ENCODE measurements around the gene DCP2.

DCP2 gene

DNA sequence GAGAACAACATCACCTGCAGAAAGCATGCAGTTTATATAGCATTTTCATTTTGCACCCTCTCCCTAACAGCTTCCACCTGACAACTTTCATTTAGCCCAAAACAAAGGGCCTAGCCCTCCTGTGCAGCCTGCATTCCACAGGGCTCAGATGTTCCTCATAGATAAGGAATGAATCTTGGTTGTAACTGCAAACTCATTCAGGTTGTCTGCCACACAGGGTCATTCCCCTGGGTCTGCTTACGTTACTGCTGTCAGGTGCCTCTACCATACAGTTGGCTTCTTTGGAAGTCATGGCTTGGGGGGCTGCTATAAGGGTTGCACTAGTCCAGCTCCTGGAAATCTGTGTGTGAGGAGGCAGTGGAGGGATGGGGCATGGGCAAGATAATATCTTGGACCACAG, 2.7 kb upstream of the DCP2 start:
- Histone ChIP-seq H3K9ac (ENCODE audit: low read length) (no peak overlapping the region), H3K27ac (ENCODE audit: low read depth, low read length) (no peak overlapping the region), H3K4me2 (ENCODE audit: low read depth, low read length, poor library complexity, severe bottlenecking) (no peak overlapping the region), H4K20me1 (ENCODE audit: low read depth, low read length) (0 out of 2 replicates have a peak, but pooled peaks cover 8% of the 10 kb centered on the region), H3F3A (ENCODE audit: insufficient read depth) (0 out of 2 replicates have a peak, but pooled peaks cover 4% of the 10 kb centered on the region), H3K9me3 (ENCODE audit: insufficient read depth, low read length) (no peaks in the 10 kb centered on the region), H3K27me3 (ENCODE audit: low read length) (no peaks in the 10 kb centered on the region), H3K79me2 (ENCODE audit: insufficient read depth, low read length) (peaks cover 21% of the 10 kb centered on the region), H3K4me3 (ENCODE audit: insufficient read depth, low read length, poor library complexity, severe bottlenecking) (no peak overlapping the region), H3K36me3 (ENCODE audit: low read length) (0 out of 2 replicates have a peak, but pooled peaks cover 3% of the 10 kb centered on the region), H3K9me2 (replicated peaks; ENCODE audit: insufficient read depth, low read length) (no peaks in the 10 kb centered on the region), H2AFZ (ENCODE audit: low read depth, low read length, severe bottlenecking) (no peak overlapping the region)
- no peak for TF ChIP-seq EZH2phosphoT487 (conservative IDR thresholded peaks at IDR 0.05; ENCODE audit: low read length)
- TF ChIP-seq, protein P1, sequence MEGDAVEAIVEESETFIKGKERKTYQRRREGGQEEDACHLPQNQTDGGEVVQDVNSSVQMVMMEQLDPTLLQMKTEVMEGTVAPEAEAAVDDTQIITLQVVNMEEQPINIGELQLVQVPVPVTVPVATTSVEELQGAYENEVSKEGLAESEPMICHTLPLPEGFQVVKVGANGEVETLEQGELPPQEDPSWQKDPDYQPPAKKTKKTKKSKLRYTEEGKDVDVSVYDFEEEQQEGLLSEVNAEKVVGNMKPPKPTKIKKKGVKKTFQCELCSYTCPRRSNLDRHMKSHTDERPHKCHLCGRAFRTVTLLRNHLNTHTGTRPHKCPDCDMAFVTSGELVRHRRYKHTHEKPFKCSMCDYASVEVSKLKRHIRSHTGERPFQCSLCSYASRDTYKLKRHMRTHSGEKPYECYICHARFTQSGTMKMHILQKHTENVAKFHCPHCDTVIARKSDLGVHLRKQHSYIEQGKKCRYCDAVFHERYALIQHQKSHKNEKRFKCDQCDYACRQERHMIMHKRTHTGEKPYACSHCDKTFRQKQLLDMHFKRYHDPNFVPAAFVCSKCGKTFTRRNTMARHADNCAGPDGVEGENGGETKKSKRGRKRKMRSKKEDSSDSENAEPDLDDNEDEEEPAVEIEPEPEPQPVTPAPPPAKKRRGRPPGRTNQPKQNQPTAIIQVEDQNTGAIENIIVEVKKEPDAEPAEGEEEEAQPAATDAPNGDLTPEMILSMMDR (IDR thresholded peaks at IDR 0.05; ENCODE audit: insufficient read depth, low read length, poor library complexity, severe bottlenecking), result no peak

DNA sequence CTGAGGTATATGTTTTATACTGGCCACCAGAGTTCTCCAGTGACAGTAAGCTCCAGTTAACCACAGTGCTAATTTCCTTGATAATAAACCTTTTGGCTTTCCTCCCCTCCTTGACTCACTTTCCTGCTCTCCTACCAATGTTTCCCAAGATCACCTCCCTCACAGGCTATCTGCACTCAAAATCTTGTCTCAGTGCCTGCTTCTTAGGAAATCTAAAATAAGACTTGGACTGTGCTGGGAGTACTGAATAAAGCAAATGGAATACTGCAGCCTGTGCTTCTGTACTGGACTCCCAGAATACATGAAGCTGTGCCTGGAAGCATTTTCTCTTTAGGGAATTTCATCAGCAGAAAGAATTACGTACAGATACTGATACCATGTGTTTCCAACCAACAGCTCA, 1.7 kb upstream of the DCP2 start:
- H3K4me2 ChIP-seq (ENCODE audit: low read depth, low read length, poor library complexity, severe bottlenecking), result no peak overlapping the region
- no peak for TF ChIP-seq EZH2phosphoT487 (conservative IDR thresholded peaks at IDR 0.05; ENCODE audit: low read length)
- TF ChIP-seq, protein P1 (IDR thresholded peaks at IDR 0.05; ENCODE audit: insufficient read depth, low read length, poor library complexity, severe bottlenecking), result no peak
- H3F3A ChIP-seq (ENCODE audit: insufficient read depth), result 0 out of 2 replicates have a peak, but pooled peaks cover 4% of the 10 kb centered on the region
- no peak overlapping the region for H3K4me3 ChIP-seq (ENCODE audit: insufficient read depth, low read length, poor library complexity, severe bottlenecking)
- H3K27ac ChIP-seq (ENCODE audit: low read depth, low read length), result no peak overlapping the region
- no peaks in the 10 kb centered on the region for H3K9me2 ChIP-seq (replicated peaks; ENCODE audit: insufficient read depth, low read length)
- H2AFZ ChIP-seq (ENCODE audit: low read depth, low read length, severe bottlenecking), result peak overlapping the region; percentile 57
- H3K27me3 ChIP-seq (ENCODE audit: low read length), result no peaks in the 10 kb centered on the region
- H3K9ac ChIP-seq (ENCODE audit: low read length), result no peak overlapping the region
- H4K20me1 ChIP-seq (ENCODE audit: low read depth, low read length), result 0 out of 2 replicates have a peak, but pooled peaks cover 16% of the 10 kb centered on the region
- peaks cover 31% of the 10 kb centered on the region for H3K79me2 ChIP-seq (ENCODE audit: insufficient read depth, low read length)
- 0 out of 2 replicates have a peak, but pooled peaks cover 3% of the 10 kb centered on the region for H3K36me3 ChIP-seq (ENCODE audit: low read length)
- no peaks in the 10 kb centered on the region for H3K9me3 ChIP-seq (ENCODE audit: insufficient read depth, low read length)

DNA sequence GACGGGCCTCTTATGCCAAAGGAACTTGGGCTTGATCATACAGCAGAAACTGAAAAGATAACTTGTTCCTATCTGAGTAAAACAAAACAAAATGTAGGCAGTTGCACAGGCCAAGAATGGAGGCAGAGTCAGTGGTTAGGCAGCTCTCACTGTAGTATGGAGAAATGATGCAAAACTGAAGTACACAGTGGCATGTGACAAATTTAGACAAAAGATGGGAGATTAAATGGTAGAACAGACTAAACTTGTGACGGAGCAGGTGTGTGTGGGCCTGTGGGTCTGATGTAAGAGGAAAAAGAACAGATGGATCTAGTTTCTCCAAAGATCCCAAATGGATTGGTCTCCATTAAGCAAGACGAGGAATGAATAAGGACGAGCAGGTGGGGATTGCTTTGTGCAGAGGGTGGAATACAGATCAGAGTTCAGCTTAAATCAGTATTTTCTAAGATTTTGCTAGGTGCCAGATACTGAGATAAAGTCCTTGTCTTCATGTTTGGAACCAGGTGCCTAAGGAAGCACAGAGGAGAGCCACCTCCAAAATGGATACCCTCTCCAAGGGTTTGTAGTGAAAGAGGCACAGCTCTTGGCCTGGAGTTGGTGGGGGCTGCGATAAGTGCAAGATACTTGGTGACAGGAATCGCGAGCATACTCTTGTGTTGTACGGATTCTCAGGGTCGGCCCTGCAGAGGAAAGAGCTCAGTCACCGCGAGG, 722 bp upstream of the DCP2 start:
- Histone ChIP-seq H3K9me3 (ENCODE audit: insufficient read depth, low read length) (no peaks in the 10 kb centered on the region), H3K9me2 (replicated peaks; ENCODE audit: insufficient read depth, low read length) (no peaks in the 10 kb centered on the region), H2AFZ (ENCODE audit: low read depth, low read length, severe bottlenecking) (peak overlapping the region; percentile 57), H4K20me1 (ENCODE audit: low read depth, low read length) (peaks cover 16% of the 10 kb centered on the region; the same call in 1 of the 2 replicates), H3F3A (ENCODE audit: insufficient read depth) (0 out of 2 replicates have a peak, but pooled peaks cover 4% of the 10 kb centered on the region), H3K27me3 (ENCODE audit: low read length) (no peaks in the 10 kb centered on the region), H3K27ac (ENCODE audit: low read depth, low read length) (peak overlapping the region; percentile 20; the same call in 1 of the 2 replicates), H3K4me2 (ENCODE audit: low read depth, low read length, poor library complexity, severe bottlenecking) (peak overlapping the region; percentile 51), H3K36me3 (ENCODE audit: low read length) (0 out of 2 replicates have a peak, but pooled peaks cover 3% of the 10 kb centered on the region), H3K9ac (ENCODE audit: low read length) (peak overlapping the region; percentile 22; the same call in 1 of the 2 replicates), H3K4me3 (ENCODE audit: insufficient read depth, low read length, poor library complexity, severe bottlenecking) (peak overlapping the region; percentile 28), H3K79me2 (ENCODE audit: insufficient read depth, low read length) (peaks cover 41% of the 10 kb centered on the region)
- TF ChIP-seq EZH2phosphoT487 (conservative IDR thresholded peaks at IDR 0.05; ENCODE audit: low read length), result no peak
- TF ChIP-seq, protein P1 (IDR thresholded peaks at IDR 0.05; ENCODE audit: insufficient read depth, low read length, poor library complexity, severe bottlenecking), result no peak

Measured in SU-DHL-6 (cell line).